Progenitor cell of endocrine pancreas (in vitro differentiated cells): ENCODE measurements around the gene TBCD. TPM values are rescaled to one million over a fixed set of nuclear protein-coding genes. Genes with fewer than 3 reads are reported as not detected.

Experiments used
- DNase-seq: peaks from one replicate; pipeline ENCODE4 v3.0.0; 2021; ENCODE audit warnings: low spot score; ENCODE audit not compliant: unreplicated experiment
- H3K27ac Mint-ChIP-seq: 2 replicates; pipeline ENCODE4 v1.8.0; 2021; ENCODE audit warnings: mild to moderate bottlenecking, moderate library complexity, mixed read lengths
- H3K27me3 Mint-ChIP-seq: 2 replicates; pipeline ENCODE4 v1.8.0; 2021; ENCODE audit warnings: mixed read lengths
- H3K36me3 Mint-ChIP-seq: 2 replicates; pipeline ENCODE4 v1.8.0; 2022; ENCODE audit warnings: mixed read lengths; ENCODE audit not compliant: insufficient read depth
- H3K4me1 Mint-ChIP-seq: 2 replicates; pipeline ENCODE4 v1.8.0; 2021; ENCODE audit warnings: low read depth, mixed read lengths
- H3K4me3 Mint-ChIP-seq: 2 replicates; pipeline ENCODE4 v1.8.0; 2021; ENCODE audit warnings: low read depth, mild to moderate bottlenecking, moderate library complexity, mixed read lengths
- H3K9me3 Mint-ChIP-seq: 2 replicates; pipeline ENCODE4 v1.8.0; 2021; ENCODE audit warnings: low read depth, mixed read lengths
- total RNA-seq: library from RNA; stranded (reverse); gene quantifications from 2 replicates; pipeline ENCODE4 v1.2.1, GENCODE V29; 2021
- TF ChIP-seq, protein P1 (sequence below): fragments of 200-600 bp; sonication (generic); IDR thresholded peaks from one replicate; pipeline ENCODE4 v1.5.0; 2021; ENCODE audit warnings: antibody characterized with exemption, mild to moderate bottlenecking; ENCODE audit not compliant: unreplicated experiment

Gene TBCD
- total RNA-seq, 1 donor from 2014 or later, result 95.6 TPM

DNA sequence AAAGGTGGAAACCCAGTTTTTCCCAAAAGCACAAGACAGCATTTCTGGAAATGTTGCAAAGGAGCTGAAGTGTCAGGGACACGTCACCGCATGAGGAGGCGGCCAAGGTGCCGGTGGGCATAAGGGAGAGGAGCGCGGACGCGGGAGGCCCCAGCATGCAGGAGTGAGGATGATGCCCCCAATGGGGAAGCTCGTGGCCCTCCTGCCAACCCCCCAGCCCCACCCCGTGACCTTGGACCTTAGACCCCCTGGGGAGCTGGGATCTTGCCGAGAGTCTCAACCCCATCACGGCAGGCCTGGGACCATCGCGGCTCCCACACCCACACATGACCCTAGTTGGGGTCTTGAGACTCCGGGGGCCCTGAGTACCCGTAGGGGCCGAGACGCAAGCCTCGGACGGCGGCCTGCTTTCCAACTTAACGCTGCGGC lies 208.1 kb downstream of the TBCD start:
- peaks cover 4% of the 10 kb centered on the region for H3K9me3 Mint-ChIP-seq
- no peak overlapping the region for H3K27ac Mint-ChIP-seq
- no peak for DNase-seq
- TF ChIP-seq, protein P1, sequence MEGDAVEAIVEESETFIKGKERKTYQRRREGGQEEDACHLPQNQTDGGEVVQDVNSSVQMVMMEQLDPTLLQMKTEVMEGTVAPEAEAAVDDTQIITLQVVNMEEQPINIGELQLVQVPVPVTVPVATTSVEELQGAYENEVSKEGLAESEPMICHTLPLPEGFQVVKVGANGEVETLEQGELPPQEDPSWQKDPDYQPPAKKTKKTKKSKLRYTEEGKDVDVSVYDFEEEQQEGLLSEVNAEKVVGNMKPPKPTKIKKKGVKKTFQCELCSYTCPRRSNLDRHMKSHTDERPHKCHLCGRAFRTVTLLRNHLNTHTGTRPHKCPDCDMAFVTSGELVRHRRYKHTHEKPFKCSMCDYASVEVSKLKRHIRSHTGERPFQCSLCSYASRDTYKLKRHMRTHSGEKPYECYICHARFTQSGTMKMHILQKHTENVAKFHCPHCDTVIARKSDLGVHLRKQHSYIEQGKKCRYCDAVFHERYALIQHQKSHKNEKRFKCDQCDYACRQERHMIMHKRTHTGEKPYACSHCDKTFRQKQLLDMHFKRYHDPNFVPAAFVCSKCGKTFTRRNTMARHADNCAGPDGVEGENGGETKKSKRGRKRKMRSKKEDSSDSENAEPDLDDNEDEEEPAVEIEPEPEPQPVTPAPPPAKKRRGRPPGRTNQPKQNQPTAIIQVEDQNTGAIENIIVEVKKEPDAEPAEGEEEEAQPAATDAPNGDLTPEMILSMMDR, result no peak
- no peaks in the 10 kb centered on the region for H3K27me3 Mint-ChIP-seq
- H3K4me1 Mint-ChIP-seq, result peaks cover 5% of the 10 kb centered on the region
- no peak overlapping the region for H3K4me3 Mint-ChIP-seq
- H3K36me3 Mint-ChIP-seq, result peaks cover 14% of the 10 kb centered on the region

DNA sequence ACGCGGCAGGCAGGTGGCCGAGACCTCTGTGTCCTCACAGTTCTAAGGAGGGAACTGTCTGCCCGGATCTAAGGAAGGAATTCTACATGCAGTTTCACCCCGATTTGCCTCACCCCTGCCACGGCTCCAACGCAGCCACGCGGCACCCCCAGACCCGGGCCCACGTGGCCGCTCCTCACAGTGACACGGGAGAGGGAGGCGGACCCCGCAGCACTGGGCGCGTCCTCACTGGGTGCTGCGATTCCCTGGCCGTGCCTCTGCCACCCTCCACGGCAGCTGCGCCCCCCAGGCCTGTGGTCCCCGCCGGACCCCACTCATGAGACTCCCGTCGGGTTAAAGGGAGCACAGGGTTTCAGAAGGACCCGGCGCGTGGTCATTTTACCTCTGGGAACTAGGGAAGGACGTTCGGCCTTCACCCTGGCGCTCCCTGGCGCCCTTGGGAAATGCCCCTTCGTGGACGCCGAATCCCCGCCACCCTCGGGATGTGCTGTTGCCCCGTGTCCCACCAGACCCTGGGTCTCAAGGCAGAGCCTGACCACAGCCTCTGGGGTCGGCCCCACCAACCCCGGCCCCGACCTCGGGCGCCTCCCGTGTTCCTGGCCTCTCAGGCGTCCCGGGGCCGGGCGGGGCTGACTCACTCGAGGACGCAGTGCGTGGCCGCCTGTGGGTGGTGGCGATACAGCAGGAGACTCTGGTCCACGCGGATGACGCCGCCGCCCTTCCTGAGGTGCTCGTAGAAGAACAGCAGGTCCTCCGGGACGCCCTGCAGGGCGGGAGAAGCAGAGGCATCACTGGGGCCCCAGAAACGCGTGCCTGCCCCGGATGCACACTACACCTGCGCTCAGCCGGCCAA lies 208.8 kb downstream of the TBCD start:
- no peak overlapping the region for H3K27ac Mint-ChIP-seq
- H3K36me3 Mint-ChIP-seq, result peaks cover 7% of the 10 kb centered on the region
- no peak for DNase-seq
- H3K4me3 Mint-ChIP-seq, result no peak overlapping the region
- TF ChIP-seq, protein P1, result no peak
- H3K9me3 Mint-ChIP-seq, result no peaks in the 10 kb centered on the region
- H3K27me3 Mint-ChIP-seq, result no peaks in the 10 kb centered on the region
- H3K4me1 Mint-ChIP-seq, result peaks cover 5% of the 10 kb centered on the region

DNA sequence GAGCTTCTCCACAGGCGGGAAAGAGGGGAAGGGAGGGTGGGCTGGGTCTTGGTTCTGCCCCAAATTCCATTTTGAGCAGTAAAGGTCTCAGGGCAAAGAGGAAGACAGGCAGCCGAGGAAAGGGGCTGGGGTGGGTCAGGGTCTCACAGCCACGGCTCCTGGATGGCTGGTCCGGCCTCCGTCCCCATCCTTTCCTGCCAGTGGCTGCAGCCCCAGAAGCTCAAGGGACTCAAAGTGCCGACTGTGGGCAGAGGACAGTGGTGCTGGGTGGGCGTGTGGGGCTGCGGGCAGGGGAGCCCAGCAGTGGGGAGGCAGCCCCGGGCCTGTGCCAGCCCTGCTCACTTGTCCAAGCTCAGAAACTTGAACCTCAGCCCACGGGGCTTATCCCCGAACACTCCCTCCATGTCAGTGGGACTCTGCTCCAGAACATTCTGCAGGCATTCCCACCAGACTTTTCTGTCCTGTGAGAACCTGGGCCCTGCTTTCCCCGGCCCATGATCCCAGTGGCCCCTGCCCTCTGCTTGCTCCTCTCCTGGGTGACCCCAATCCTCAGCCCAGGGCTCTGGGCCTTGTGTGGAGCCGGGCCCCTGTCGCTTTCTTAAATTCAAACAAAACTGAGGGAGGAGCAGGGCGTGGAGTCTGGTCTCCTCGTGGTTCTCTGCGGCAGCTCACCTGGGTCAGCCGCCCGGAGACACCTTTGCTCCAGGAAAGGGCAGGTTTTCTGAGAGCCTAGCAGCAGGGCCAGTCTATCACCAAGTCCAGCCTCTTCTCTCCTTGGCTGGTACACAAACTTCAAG lies 209.7 kb downstream of the TBCD start:
- Mint-ChIP-seq H3K27me3 (no peaks in the 10 kb centered on the region), H3K36me3 (peaks cover 6% of the 10 kb centered on the region), H3K9me3 (no peaks in the 10 kb centered on the region), H3K4me1 (peaks cover 5% of the 10 kb centered on the region), H3K27ac (no peak overlapping the region), H3K4me3 (no peak overlapping the region)
- DNase-seq, result no peak
- TF ChIP-seq, protein P1, result no peak

DNA sequence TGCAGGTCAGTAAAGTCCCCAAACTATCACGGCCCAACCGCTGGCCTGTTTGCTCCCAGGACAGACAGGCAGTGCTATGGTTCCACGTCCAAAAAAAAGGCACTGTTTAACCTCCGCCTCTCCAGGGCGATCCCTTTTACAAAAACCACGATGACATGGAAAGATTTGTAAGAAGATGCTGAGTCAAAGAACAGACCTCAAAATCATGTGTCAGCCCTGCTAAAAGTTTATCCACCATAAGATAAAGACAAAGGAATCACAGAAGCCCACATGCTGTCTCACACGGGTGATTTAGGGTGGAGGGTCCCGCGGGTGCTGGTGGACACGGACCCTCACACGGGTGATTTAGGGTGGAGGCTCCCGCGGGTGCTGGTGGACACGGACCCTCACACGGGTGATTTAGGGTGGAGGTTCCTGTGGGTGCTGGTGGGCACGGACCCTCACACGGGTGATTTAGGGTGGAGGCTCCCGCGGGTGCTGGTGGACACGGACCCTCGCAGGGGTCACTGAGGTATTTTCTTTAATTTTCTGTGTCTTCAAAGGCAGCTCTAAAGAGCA lies 210.4 kb downstream of the TBCD start:
- Mint-ChIP-seq H3K4me3 (no peak overlapping the region), H3K9me3 (no peaks in the 10 kb centered on the region), H3K36me3 (peaks cover 6% of the 10 kb centered on the region), H3K4me1 (peaks cover 5% of the 10 kb centered on the region), H3K27ac (no peak overlapping the region), H3K27me3 (no peaks in the 10 kb centered on the region)
- TF ChIP-seq, protein P1, result no peak
- DNase-seq, result no peak
